Endothelial cell of umbilical vein (primary cell): ENCODE measurements around the gene BAG1. TPM values are rescaled to one million over a fixed set of nuclear protein-coding genes. Genes with fewer than 3 reads are reported as not detected.

ENCODE experiments used
- BruUV-seq: library from RNA; stranded (reverse); fragments of 400-500 nt; replicated peaks from 2 replicates; lab custom pipeline; 2021; lab: Mats Ljungman, UMichigan
- CTCF ChIA-PET: fragments of 300-600, 350-600 bp; sonication (Branson Sonifier 250); formaldehyde crosslinking; loops from one replicate; lab custom pipeline; 2021; ENCODE audit warnings: antibody characterized with exemption, inconsistent platforms; lab: Charles Lee
- POLR2A ChIA-PET: fragments of 300-600, 350-600 bp; sonication (Branson Sonifier 250); formaldehyde crosslinking; loops from one replicate; lab custom pipeline; 2021; ENCODE audit warnings: antibody characterized with exemption, inconsistent platforms; lab: Charles Lee
- DNase-seq: peaks from one replicate; pipeline ENCODE4 v3.0.0-alpha.2; 2011; ENCODE audit warnings: low read depth, low spot score
- FAIRE-seq: peaks from 2 replicates; lab custom pipeline; 2011; peaks lifted over from hg19 to GRCh38; lab: Jason Lieb, UNC
- H2AFZ ChIP-seq: 2 replicates; pipeline ENCODE4 v1.6.0; 2012; ENCODE audit warnings: low read depth, low read length, control low read depth, inconsistent platforms
- H3K27ac ChIP-seq: 2 replicates; pipeline ENCODE4 v1.5.1; 2011; ENCODE audit warnings: low read depth, mild to moderate bottlenecking, control low read depth, low read length, moderate library complexity; ENCODE audit not compliant: insufficient read depth
- H3K27me3 ChIP-seq, 2 experiments: 2 replicates each; pipeline versions ENCODE4 v1.6.0 to v1.6.1; 2011; ENCODE audit warnings: low read length in 2 of 2, mixed read lengths in 1 of 2; ENCODE audit not compliant: control insufficient read depth in 2 of 2, insufficient read depth in 2 of 2
- H3K36me3 ChIP-seq, 2 experiments: 2 replicates in 1 of 2; 3 replicates in 1 of 2; pipeline ENCODE4 v1.5.1; 2011; ENCODE audit warnings: low read length in 2 of 2, mild to moderate bottlenecking in 1 of 2, moderate library complexity in 1 of 2; ENCODE audit not compliant: control insufficient read depth in 2 of 2, insufficient read depth in 2 of 2; ENCODE audit errors: extremely low read depth in 1 of 2
- H3K4me1 ChIP-seq: 3 replicates; pipeline ENCODE4 v1.5.1; 2011; ENCODE audit warnings: mild to moderate bottlenecking, low read length; ENCODE audit not compliant: control insufficient read depth, insufficient read depth; ENCODE audit errors: extremely low read depth
- H3K4me2 ChIP-seq: 2 replicates; pipeline ENCODE4 v1.6.1; 2011; ENCODE audit warnings: low read length, control low read depth, mixed read lengths; ENCODE audit not compliant: insufficient read depth
- H3K4me3 ChIP-seq, 3 experiments: fragments of 200-600 bp in 1 of 3; sonication (generic), shearing (Covaris generic) in 1 of 3; replicated peaks in 1 of 3; 2 replicates each; pipeline ENCODE4 v1.5.1; 2011 to 2016; ENCODE audit warnings: control low read depth in 3 of 3, low read length in 3 of 3, mild to moderate bottlenecking in 2 of 3, inconsistent platforms in 1 of 3, low read depth in 1 of 3, moderate library complexity in 1 of 3; ENCODE audit not compliant: insufficient read depth in 1 of 3
- H3K79me2 ChIP-seq: 2 replicates; pipeline ENCODE4 v1.6.0; 2012; ENCODE audit warnings: low read length, inconsistent platforms; ENCODE audit not compliant: control insufficient read depth, insufficient read depth
- H3K9ac ChIP-seq: replicated peaks from 2 replicates; pipeline ENCODE3; 2011; ENCODE audit warnings: low read length, control low read depth; ENCODE audit not compliant: insufficient read depth; ENCODE audit errors: extremely low read depth
- H3K9me1 ChIP-seq: replicated peaks from 3 replicates; pipeline ENCODE4 v1.6.0; 2011; ENCODE audit warnings: mild to moderate bottlenecking, low read length; ENCODE audit not compliant: control insufficient read depth, insufficient read depth; ENCODE audit errors: extremely low read depth
- H3K9me3 ChIP-seq: replicated peaks from 2 replicates; pipeline ENCODE4 v1.5.1; 2012; ENCODE audit warnings: low read length, inconsistent platforms; ENCODE audit not compliant: control insufficient read depth, insufficient read depth
- H4K20me1 ChIP-seq: replicated peaks from 2 replicates; pipeline ENCODE3; 2011; ENCODE audit warnings: mild to moderate bottlenecking, low read length; ENCODE audit not compliant: control insufficient read depth, insufficient read depth; ENCODE audit errors: extremely low read depth
- CTCF ChIP-seq, 2 donors: IDR thresholded peaks; 1 replicate in 1 of 2; 2 replicates in 1 of 2; pipeline ENCODE4 v1.5.1; 2011; ENCODE audit warnings: low read length in 2 of 2, mild to moderate bottlenecking in 2 of 2, moderate library complexity in 2 of 2, control low read depth in 1 of 2, inconsistent platforms in 1 of 2, low read depth in 1 of 2; ENCODE audit not compliant: insufficient read depth in 1 of 2; ENCODE audit errors: extremely low read depth in 1 of 2
- EZH2 ChIP-seq: IDR thresholded peaks from 2 replicates; pipeline ENCODE4 v1.6.1; 2012; ENCODE audit warnings: borderline replicate concordance, low read depth, mild to moderate bottlenecking, moderate library complexity, low read length, inconsistent platforms; ENCODE audit not compliant: severe bottlenecking
- FOS ChIP-seq: IDR thresholded peaks from 2 replicates; pipeline ENCODE4 v1.6.1; 2011; ENCODE audit warnings: mild to moderate bottlenecking, low read length, moderate library complexity, borderline replicate concordance; ENCODE audit not compliant: insufficient read depth
- JUN ChIP-seq: IDR thresholded peaks from 2 replicates; pipeline ENCODE4 v1.6.1; 2011; ENCODE audit warnings: borderline replicate concordance, low read depth; ENCODE audit not compliant: insufficient read length, insufficient read depth
- MAX ChIP-seq: IDR thresholded peaks from 2 replicates; pipeline ENCODE4 v1.6.1; 2011; ENCODE audit not compliant: insufficient read depth, insufficient read length
- MYC ChIP-seq: IDR thresholded peaks from one replicate; pipeline ENCODE4 v1.6.1; 2011; ENCODE audit warnings: mild to moderate bottlenecking, low read depth, low read length
- POLR2AphosphoS5 ChIP-seq: IDR thresholded peaks from 2 replicates; pipeline ENCODE4 v1.6.1; 2012; ENCODE audit warnings: low read depth, mild to moderate bottlenecking, control low read depth, low read length, moderate library complexity; ENCODE audit not compliant: insufficient read depth
- dilution Hi-C: fragments of 300-500 bp; cut with MboI; formaldehyde crosslinking; loops from one replicate; pipeline ENCODE4 v1.15.0; 2019; ENCODE audit warnings: low sequenced_read_pairs; ENCODE audit not compliant: extremely low pct_ligation_motif_present
- intact Hi-C: fragments of 100-400 bp; cut with micrococcal nuclease; formaldehyde crosslinking; loops from one replicate; pipeline ENCODE4 v1.10.0; 2022
- polyA plus RNA-seq, 4 experiments: library from polyadenylated mRNA; depleted of rRNA in 3 of 4; stranded (reverse) in 3 of 4; unstranded in 1 of 4; fragments of >200 nt; gene quantifications; 2 replicates each; pipeline versions ENCODE4 v1.2.1 to v1.2.3, GENCODE V29; 2011 to 2012; ENCODE audit warnings: missing spikeins in 1 of 4
- total RNA-seq: library from RNA; stranded (reverse); gene quantifications from 2 replicates; pipeline ENCODE4 v1.2.3, GENCODE V29; 2021

The BAG1 gene
- total and polyA plus RNA-seq, 2 donors (not counting 3 experiments of a cell fraction or from before 2014, with no cell fraction given): 44.6 to 87.4 TPM

DNA sequence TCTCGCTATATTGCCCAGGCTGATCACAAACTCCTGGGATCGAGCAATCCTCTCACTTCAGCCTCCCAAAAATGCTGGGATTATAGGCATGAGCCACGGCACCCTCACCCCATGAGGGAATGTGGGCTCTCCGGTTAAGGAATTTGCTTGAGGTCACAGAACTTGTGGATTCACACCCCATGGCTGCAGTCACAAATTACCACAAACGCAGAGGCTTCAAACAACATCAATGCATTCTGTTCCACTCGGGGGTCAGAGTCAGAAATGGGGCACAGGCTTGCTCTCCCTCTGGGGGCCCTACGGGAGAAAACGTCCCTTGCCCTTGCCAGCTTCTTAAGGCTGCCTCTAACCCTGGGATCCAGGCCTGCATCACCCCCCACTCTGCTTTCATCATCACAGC lies 36.8 kb downstream of the BAG1 start:
- no peak overlapping the region for H3K4me3 ChIP-seq
- H3K9me1 ChIP-seq: no peaks in the 10 kb centered on the region
- H3K4me2 ChIP-seq: no peak overlapping the region
- no peaks in the 10 kb centered on the region for H3K79me2 ChIP-seq
- CTCF ChIA-PET: interaction anchor here (2.1 to 3.0 kb wide), 3 partner anchors 9 to 146 kb away, joined by 8 to 67 read pairs (median 17); no protein-coding TSS in a partner anchor
- no peak overlapping the region for H2AFZ ChIP-seq
- intact Hi-C loops (loop anchor here (5.0 kb wide), 1 partner anchor 645 kb away; no protein-coding TSS in a partner anchor), dilution Hi-C loops (no loop called here)
- POLR2A ChIA-PET: no interaction called here
- H4K20me1 ChIP-seq: no peaks in the 10 kb centered on the region
- no peak for FAIRE-seq
- peaks cover 0 to 8% of the 10 kb centered on the region in 2 experiments for H3K27me3 ChIP-seq
- H3K27ac ChIP-seq: no peak overlapping the region
- H3K36me3 ChIP-seq: no peaks in the 10 kb centered on the region
- no TSS peak for BruUV-seq
- H3K9me3 ChIP-seq: no peaks in the 10 kb centered on the region
- H3K9ac ChIP-seq: no peak overlapping the region
- TF ChIP-seq JUN: no peak
- TF ChIP-seq CTCF (IDR thresholded peaks at IDR 0.05; ENCODE audit: extremely low read depth in 1 of 2, insufficient read depth in 1 of 2, low read depth in 1 of 2, low read length in 2 of 2): no peak
- no peak for TF ChIP-seq EZH2
- TF ChIP-seq FOS: no peak
- no peak for TF ChIP-seq MAX
- no peak for TF ChIP-seq POLR2AphosphoS5
- no peak for TF ChIP-seq MYC
- DNase-seq: no peak
- peaks cover 5% of the 10 kb centered on the region for H3K4me1 ChIP-seq
